ENCODE measurements around the gene RBMS3. TPM values are rescaled to one million over a fixed set of nuclear protein-coding genes. Genes with fewer than 3 reads are reported as not detected.

RBMS3 gene
- total RNA-seq, 6 donors from 2014 or later = 39.8 to 102 (median 57.2) TPM

DNA sequence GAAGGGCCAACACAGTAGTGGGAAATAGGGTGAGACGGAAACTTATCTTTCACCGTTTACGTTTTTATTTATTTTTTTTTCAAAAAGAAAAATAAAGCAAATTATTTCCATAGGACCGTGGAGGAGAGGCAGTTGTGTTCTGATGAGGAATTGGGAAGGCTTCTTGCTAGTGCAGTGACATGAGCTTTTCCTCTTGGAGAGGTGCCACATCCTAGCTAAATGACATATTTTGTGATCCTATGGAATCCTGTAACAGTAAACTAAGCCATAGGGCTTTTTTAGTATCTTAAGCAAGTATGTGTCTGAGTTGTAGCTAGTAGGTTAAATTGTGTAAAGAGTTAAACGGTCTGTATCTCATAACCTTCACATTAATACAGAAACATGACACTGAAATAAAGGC is 609.9 kb downstream of the RBMS3 start:
- no peak overlapping the region for H3K27ac ChIP-seq
- no peak overlapping the region for H3K4me3 ChIP-seq
- 83 to 85% methylated on average over 5 of the region's 5 CpGs for WGBS, 2 donors
- no peaks in the 10 kb centered on the region for H3K4me1 ChIP-seq
- TF ChIP-seq POLR2A (IDR thresholded peaks at IDR 0.05) (no peak), POLR2AphosphoS5 (IDR thresholded peaks at IDR 0.05) (no peak), EP300 (IDR thresholded peaks at IDR 0.05) (no peak)
- TF ChIP-seq, protein P1, sequence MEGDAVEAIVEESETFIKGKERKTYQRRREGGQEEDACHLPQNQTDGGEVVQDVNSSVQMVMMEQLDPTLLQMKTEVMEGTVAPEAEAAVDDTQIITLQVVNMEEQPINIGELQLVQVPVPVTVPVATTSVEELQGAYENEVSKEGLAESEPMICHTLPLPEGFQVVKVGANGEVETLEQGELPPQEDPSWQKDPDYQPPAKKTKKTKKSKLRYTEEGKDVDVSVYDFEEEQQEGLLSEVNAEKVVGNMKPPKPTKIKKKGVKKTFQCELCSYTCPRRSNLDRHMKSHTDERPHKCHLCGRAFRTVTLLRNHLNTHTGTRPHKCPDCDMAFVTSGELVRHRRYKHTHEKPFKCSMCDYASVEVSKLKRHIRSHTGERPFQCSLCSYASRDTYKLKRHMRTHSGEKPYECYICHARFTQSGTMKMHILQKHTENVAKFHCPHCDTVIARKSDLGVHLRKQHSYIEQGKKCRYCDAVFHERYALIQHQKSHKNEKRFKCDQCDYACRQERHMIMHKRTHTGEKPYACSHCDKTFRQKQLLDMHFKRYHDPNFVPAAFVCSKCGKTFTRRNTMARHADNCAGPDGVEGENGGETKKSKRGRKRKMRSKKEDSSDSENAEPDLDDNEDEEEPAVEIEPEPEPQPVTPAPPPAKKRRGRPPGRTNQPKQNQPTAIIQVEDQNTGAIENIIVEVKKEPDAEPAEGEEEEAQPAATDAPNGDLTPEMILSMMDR (IDR thresholded peaks at IDR 0.05) = no peak
- H3K9me3 ChIP-seq = no peaks in the 10 kb centered on the region
- DNase-seq = no peak
- no peaks in the 10 kb centered on the region for H3K27me3 ChIP-seq
- ATAC-seq (ENCODE audit: low FRiP score in 2 of 2) = no peak
- H3K36me3 ChIP-seq = no peaks in the 10 kb centered on the region

DNA sequence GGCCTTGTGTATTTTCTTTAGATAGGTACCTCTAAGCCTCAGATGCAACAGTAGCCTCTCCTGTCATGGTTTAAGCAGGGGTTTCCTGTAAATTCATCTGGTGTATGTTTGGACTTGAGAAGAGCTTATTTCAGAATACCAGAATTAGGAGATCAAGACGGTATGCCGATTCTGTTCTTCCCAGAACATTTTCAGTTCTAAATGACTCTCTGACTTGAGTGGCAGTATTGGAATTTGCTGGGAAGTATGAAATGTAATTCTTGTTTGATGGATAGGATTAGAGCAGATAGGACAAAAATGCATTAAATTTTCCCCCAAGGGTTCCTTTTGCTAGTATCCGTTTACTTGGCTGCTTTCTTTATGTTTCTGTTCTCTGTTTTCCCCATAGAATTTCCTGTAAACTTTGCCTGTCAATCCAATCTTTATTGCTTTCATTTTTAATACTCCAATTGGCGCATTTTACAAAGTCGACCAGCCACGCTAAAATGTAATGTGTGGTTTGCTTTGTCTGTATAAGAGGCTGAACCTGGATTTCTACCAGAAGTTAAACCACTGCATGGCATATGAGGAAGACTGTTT is 612.2 kb downstream of the RBMS3 start:
- Histone ChIP-seq H3K36me3 (no peaks in the 10 kb centered on the region), H3K4me3 (no peak overlapping the region), H3K9me3 (no peaks in the 10 kb centered on the region), H3K27ac (no peak overlapping the region), H3K4me1 (no peaks in the 10 kb centered on the region), H3K27me3 (no peaks in the 10 kb centered on the region)
- no peak for DNase-seq
- no peak for TF ChIP-seq POLR2A (IDR thresholded peaks at IDR 0.05)
- TF ChIP-seq, protein P1 (IDR thresholded peaks at IDR 0.05) = no peak
- ATAC-seq (ENCODE audit: low FRiP score in 2 of 2) = no peak
- WGBS, 2 donors = 82 to 90% methylated on average over 6 of the region's 6 CpGs

DNA sequence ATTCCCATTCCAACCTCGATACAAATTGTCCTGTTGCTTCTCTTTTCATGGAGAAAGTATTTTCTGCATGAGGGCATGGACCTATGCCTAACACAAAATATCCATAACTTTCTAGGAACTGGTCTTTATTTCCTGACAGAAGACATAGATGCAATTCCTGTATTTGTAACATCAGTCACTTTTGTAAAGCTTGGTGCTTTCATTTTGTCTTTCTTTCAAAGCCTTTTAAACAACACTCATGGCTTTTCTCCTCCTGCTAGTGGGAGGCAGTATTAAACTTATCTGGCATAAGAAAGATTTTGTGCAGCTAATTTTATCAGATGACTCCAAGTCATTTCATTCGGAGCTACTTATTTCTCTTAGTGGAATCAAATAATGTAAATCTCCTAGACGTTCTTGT is 616.0 kb downstream of the RBMS3 start:
- H3K36me3 ChIP-seq = no peaks in the 10 kb centered on the region
- TF ChIP-seq EP300 (IDR thresholded peaks at IDR 0.05) (no peak), POLR2AphosphoS5 (IDR thresholded peaks at IDR 0.05) (no peak), POLR2A (IDR thresholded peaks at IDR 0.05) (no peak)
- TF ChIP-seq, protein P1 (IDR thresholded peaks at IDR 0.05) = no peak
- no peak overlapping the region for H3K4me3 ChIP-seq
- no peak for DNase-seq
- no peak for ATAC-seq (ENCODE audit: low FRiP score in 2 of 2)
- 81 to 84% methylated on average over 3 of the region's 3 CpGs for WGBS, 2 donors
- no peaks in the 10 kb centered on the region for H3K4me1 ChIP-seq
- H3K9me3 ChIP-seq = no peaks in the 10 kb centered on the region
- H3K27ac ChIP-seq = no peak overlapping the region
- no peaks in the 10 kb centered on the region for H3K27me3 ChIP-seq

DNA sequence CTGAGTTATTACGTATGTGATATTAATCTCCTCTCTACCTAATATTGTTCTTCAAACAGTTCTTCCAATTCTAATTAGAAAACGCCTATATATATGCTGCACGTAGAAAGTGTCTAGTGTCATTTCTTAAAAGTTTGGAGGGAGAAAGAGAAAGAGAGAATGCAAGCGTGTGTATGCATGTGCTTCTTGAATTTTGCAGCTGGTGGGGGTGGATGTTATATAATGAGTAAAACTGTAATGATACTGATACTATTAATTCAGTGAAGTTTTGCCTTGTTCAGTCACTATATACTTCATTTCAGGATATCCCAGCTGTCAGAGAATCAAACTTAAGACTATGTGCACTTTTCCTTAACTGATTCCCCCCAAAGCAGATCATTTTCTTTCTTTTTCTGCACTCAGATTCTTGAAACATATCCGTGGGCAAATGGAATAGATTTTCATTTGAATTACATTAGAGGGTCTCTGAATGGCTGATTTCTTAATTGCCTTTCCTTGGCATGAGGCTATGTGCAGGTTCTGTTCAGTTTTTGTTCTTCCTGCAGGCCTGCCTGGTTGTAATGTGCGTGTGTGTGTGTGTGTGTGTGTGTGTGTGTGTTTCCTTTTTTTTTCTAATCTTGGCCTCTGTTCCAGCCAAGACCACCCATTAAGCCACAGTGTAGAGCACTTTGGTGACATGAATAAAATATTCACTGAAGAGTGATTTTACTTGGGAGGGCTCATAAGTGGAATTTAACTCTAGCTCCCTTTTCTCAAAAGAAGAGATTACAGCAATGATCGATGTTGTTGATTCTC is 617.5 kb downstream of the RBMS3 start:
- 75 to 76% methylated on average over 7 of the region's 7 CpGs for WGBS, 2 donors
- TF ChIP-seq POLR2A (IDR thresholded peaks at IDR 0.05) (no peak), POLR2AphosphoS5 (IDR thresholded peaks at IDR 0.05) (no peak), EP300 (IDR thresholded peaks at IDR 0.05) (no peak)
- TF ChIP-seq, protein P1 (IDR thresholded peaks at IDR 0.05) = no peak
- Histone ChIP-seq H3K27me3 (no peaks in the 10 kb centered on the region), H3K9me3 (no peaks in the 10 kb centered on the region), H3K27ac (no peak overlapping the region), H3K36me3 (no peaks in the 10 kb centered on the region), H3K4me3 (no peak overlapping the region), H3K4me1 (no peaks in the 10 kb centered on the region)
- ATAC-seq (ENCODE audit: low FRiP score in 2 of 2) (no peak), DNase-seq (no peak)

DNA sequence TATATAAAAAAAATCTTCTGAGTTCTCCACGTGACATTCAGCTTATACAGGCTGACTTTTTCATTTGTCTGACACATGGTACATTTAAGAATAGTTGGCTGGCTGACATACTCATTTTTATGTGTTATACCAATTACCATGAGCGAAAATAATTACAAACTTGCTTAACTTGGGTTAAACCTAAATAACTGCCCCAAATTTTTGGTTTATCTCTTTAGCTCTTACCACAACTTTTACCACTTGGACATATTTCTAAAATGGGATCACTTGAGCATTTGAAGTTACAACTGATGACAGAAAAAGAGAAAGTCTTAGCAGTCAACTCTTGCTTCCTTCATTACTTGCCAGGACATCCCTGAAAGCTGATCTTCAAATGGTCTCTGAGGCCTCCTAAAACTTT is 618.1 kb downstream of the RBMS3 start:
- no peak overlapping the region for H3K4me3 ChIP-seq
- 82 to 87% methylated on average over 2 of the region's 2 CpGs for WGBS, 2 donors
- H3K27ac ChIP-seq = no peak overlapping the region
- no peaks in the 10 kb centered on the region for H3K36me3 ChIP-seq
- H3K4me1 ChIP-seq = no peaks in the 10 kb centered on the region
- H3K9me3 ChIP-seq = no peaks in the 10 kb centered on the region
- ATAC-seq (ENCODE audit: low FRiP score in 2 of 2) (no peak), DNase-seq (no peak)
- H3K27me3 ChIP-seq = no peaks in the 10 kb centered on the region
- TF ChIP-seq, protein P1 (IDR thresholded peaks at IDR 0.05) = no peak
- TF ChIP-seq POLR2A (IDR thresholded peaks at IDR 0.05) = no peak
- no peak for TF ChIP-seq POLR2AphosphoS5 (IDR thresholded peaks at IDR 0.05)
- TF ChIP-seq EP300 (IDR thresholded peaks at IDR 0.05) = no peak

All from upper lobe of left lung (tissue), 6 donors.